H54 (cell line): ENCODE data around the gene MATN4.

Experiments used
- DNase-seq: peaks from one replicate; pipeline ENCODE4 v3.0.0; 2011; ENCODE audit warnings: low spot score, mixed read lengths; ENCODE audit not compliant: insufficient read length
- FAIRE-seq: peaks from 3 replicates; lab custom pipeline; 2011; peaks lifted over from hg19 to GRCh38; lab: Jason Lieb, UNC
- POLR2A ChIP-seq: IDR thresholded peaks from 2 replicates; pipeline ENCODE4 v1.6.1; 2011; ENCODE audit warnings: low read depth, mild to moderate bottlenecking, low read length

The MATN4 gene

DNA sequence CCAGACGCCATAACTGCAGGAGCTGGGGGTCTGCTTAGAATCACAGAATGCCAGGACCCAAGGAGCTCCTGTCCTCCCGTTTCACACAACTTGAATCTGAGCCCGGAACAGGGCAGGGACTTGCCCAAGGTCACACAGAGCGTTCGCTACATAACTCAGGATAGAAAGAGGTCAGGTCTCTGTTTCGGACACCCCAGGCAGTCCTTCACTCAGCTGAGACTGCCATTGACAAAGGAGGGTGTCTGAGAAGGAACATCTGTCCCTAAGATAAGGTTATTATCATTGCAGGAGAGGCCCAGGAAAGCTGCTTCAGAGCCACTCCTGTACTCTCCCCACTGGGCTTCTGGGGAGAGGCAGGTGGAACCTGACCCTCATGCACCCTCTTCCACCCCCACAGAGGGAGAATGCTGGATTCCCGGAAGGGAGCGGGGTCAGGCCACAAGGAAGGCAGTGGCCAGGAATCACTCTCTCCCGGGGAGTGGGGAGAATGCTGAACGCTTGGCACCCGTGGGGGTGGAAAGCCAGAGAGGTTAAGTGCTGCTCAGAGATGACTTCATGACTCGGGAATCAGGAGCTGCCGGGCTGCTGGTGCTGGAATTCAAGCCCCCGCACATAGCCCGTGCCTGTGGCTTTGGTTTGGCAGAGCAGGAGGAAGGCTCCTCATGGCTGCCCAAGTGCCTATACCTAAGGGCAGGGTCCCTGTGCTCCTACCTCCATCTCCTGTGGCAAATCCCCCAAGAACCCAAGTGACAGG lies 29.4 kb upstream of the MATN4 start:
- DNase-seq (peak; percentile 83), FAIRE-seq (no peak)
- no peak for TF ChIP-seq POLR2A

DNA sequence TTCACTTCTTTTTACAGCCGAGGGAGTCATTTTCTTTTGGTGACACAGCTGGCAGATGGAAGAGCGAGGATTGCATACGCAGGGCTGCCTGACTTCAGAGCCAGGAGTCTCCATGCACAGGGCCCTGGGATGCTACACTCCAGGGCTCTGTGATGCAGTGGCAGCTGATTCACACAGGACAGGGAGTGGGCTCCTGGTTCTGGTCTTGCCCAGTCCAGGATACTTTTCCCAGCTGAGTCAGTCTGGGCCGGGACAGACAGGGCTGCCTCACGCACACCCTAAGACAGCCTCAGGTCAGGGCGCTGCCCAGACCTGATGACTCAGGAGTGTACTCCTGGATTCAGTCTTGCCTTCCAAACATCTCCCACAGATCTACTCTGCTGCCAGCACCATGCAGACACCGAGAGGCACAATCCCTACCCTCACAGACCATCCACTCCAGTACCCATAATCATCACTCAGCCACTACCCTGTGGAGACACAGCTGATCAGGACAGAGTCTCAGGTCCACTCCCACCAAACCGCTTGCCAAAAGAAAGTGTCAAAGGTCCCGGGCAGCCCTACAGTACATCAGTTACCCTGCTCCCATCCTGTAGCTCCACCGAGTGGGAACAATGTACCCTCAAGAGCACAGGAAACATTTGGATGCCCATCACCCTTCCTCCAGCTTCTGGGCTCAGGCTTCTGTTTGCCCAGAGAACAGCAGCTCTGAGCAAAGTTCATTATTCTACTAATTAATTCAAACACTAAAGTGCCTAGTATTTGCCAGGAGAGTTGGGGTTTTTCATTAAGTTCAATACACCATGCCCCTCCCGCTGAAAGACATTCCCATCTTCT lies 28.6 kb upstream of the MATN4 start:
- peak; percentile 87 for FAIRE-seq
- TF ChIP-seq POLR2A, result no peak
- DNase-seq, result peak; percentile 83

DNA sequence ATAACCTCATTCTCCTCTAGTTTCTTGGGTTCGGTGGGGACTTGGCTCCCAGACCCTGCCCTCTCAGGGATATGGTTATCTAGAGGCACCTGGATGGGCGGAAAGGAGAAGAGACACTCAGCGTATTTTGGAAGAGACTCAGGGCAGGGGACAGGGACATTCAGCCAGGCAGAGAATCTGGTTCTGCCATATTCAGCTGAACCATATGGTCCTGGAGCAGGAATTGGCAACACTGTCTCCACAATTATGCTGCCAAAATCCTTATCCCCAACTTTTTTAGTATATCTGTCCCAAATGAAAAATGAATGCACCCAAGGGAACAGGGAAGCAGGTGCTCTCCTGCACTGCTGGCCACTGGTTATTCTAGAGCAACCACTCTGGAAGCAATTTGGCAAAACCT lies 22.4 kb upstream of the MATN4 start:
- TF ChIP-seq POLR2A, result no peak
- DNase-seq, result no peak
- FAIRE-seq, result no peak

DNA sequence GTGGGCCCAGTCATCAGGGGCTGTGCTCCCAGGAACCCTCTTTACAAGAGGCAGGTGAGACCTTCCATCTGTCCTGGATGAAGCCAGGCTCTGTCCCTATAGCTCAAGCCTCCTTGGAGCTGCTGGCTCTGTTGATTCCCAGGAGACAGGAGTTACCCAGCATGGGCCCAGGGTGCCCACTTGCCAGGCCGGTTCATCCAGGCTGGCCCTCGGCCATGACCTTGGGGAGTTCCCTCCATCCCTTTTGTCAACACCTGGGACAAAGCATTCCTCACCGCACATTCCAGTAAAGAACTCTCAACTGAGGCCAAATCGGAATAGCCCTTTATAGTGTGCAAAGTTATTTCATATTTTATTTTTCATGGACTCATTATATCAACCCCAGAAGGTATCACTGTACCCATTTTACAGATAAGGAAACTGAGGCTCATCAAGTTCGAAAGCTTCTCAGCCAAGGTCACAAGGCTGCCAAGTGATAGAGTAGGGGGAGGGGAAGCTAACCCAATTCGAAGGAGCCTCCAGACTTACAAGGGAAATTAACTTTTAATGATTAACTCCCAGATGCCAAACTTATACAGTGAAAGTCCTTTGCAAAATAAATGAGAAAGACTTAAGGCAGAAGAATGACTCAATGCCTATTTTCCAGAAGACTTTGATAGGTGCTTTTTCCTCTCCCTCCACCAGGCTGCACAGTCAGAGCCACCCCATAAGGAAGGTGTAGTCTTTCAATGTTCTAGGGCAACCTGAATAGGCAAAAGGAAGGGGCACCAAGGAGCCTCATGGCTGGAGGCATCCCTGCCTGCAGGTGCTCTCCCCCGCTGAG lies 21.6 kb upstream of the MATN4 start:
- TF ChIP-seq POLR2A, result no peak
- FAIRE-seq (no peak), DNase-seq (no peak)

DNA sequence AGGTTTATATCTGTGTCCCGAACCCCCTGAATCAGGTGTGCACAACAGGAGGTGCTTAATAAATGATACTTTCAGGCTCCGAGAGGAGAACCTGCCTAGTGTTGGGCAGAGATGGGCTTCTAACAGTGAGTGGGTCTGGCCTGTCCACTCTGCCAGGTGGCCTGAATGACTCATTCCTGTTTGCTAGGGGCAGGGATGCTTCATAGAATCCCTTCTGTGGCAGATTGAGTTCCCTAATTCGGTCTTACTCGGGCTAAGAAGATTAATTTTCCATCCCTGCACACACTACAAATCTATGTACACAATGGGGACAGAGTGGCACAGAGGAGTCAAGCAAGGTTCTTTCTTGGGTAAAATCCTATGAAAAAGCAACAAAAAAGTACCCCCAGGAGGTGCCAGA lies 20.4 kb upstream of the MATN4 start:
- no peak for TF ChIP-seq POLR2A
- no peak for FAIRE-seq
- DNase-seq, result no peak

DNA sequence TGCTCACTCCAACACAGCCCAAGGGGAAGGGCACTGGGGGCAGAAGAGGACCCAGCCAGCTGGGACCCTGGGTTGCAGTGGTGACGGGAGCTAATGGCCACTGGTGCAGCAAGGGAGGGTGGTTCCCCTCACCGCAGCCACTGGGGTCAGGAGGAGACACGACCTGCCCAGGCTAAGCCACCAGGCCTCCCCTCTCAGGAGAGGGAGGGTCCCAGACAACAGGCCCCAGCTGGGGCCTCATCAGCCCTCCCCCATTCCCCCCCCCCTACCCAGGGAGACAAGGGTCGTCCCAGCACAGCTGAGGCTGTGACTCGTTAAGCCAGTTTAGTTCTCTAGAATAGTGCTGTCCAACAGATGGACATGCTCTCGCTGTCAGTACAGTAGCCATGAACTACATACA lies 17.3 kb upstream of the MATN4 start:
- FAIRE-seq (no peak), DNase-seq (no peak)
- TF ChIP-seq POLR2A, result no peak

DNA sequence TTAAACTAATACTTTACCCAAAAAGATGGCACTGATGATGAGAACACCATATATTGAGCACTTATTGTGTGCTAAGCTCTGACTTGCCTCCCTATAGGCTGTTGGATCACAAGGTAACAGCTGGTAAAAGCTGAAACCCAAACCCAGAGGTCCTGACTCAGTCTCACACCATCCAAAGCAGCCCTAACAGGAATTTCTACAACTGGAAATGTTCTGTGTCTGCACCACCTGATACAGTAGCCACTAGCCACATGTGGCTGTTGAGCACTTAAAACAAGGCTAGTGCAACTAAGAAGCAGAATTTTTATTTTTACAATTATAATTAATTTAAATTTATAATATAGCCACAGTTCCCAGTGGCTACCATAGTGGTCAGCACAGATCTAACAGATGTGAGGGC lies 15.6 kb upstream of the MATN4 start:
- FAIRE-seq (no peak), DNase-seq (no peak)
- no peak for TF ChIP-seq POLR2A

DNA sequence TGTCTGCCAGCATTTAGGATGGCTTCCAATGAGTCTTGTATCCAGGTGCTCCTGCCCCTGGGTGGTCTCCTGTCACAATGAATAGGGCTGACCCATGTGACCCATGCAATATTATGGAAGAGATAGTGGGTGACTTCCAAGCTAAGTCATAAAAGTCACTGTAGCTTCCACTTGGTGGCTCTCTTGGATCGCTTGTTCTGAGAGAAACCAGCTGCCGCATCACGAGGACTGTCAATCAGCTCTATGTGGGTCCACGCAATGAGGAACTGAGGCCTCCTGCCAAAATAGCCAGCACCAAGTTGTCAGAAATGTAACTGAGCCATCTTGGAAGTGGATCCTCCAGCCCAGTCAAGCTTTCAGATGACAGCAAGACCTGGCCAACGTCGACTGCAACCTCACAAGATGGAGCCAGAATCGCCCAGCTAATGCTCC lies 14.9 kb upstream of the MATN4 start:
- TF ChIP-seq POLR2A, result no peak
- no peak for DNase-seq
- no peak for FAIRE-seq

DNA sequence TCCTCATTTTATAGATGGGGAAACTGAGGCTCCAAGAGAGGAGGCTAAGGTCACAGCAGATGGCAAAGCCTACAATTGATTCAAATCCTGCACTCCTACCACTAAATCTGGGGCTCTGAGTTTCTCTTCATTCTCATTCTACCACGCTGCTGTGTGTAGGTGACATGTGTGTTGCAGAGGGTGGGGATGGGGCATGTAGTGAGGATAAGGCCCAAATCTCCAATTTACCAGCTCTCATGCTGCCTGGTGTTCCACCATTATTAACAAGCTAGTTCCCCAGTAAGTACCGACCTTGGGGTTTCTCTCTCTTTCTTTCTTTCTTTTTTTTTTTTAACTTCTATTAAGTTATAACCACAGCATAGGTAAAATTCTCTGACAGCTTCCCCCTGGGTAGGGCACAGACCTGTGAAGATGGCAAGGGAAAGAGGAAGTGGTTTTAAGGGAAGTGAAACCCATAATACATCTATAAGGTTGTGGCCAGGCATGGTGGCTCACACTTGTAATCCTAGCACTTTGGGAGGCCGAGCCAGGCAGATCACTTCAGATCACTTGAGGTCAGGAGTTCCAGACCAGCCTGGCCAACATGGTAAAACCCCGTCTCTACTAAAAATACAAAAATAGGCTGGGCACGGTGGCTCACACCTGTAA lies 13.0 kb upstream of the MATN4 start:
- DNase-seq (no peak), FAIRE-seq (no peak)
- no peak for TF ChIP-seq POLR2A

DNA sequence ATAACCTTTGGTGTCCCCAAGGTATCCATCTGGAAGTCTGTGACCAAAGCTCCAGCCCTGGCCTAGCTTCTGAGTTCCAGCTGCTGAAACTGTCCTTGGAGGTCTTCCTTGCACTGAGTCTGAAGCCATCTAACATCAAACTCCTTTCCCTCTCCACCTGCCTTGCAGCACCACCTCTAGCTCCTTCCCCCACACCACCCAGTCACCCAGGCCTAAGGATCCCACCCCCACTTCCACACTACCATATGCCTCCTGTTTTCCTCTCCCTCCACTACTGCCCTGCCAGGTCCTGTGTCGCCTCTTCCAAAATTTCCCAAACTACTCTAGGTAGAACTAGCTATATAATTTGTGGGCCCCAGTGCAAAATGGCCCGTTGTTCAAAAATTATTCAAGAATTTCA lies 10.8 kb upstream of the MATN4 start:
- no peak for FAIRE-seq
- TF ChIP-seq POLR2A, result no peak
- DNase-seq, result no peak

DNA sequence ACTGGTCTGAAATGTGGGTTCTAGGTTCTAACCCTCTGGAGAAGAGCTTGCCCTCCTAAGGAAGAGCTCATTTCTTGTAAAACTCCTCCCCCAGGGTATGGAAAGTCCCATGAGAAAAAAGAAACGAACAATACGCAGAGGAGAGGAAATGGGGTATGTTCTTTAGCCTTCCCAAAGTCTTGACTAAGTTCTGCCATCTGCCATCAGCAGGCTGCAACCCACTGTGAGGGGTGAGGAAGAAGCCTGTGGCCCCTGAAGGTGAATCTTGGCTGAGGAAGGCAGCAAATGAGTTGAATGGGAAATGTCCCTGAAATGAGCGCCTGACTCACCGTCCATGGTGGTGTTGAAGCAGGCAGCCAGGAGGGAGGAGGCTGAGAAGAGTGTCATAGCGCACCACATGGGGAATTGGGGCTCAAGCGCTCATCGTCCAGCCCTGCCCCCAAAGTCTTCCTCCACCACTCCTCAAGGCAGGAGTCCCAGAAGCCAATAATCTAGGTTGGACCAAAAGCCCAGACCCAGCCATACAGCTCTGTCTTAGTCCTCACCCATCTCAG lies 10.4 kb upstream of the MATN4 start:
- no peak for DNase-seq
- TF ChIP-seq POLR2A, result no peak
- FAIRE-seq, result no peak

DNA sequence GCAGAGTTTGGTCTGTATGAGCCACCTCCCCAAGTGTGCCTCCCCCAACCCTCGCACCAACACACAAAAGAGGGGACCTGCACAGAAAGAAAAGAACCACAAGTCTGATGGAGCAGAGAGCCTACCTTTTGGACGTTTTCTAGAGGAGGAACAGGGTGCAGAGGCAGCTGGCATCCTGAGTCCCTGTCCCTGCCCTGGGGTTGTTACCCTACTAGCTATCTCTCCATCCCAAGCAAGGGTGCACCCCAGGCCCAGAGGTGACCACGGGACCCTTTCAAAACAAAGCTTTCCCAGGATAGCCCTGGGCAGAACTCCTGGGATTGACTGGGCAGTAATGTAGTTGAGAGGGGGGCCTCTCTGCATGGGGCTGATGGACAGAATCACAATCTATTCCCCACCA lies 9.7 kb upstream of the MATN4 start:
- no peak for TF ChIP-seq POLR2A
- FAIRE-seq (no peak), DNase-seq (no peak)
